RPMI7951 (cell line): Measurements from ENCODE around the gene DHX35. TPM values are rescaled to one million over a fixed set of nuclear protein-coding genes. Genes with fewer than 3 reads are reported as not detected.

Experiments
- DNase-seq: peaks from one replicate; pipeline ENCODE4 v3.0.0-alpha.2; 2012; ENCODE audit warnings: low read depth
- total RNA-seq: library from RNA; depleted of rRNA; stranded (reverse); fragments of >200 nt; shearing (Covaris generic); gene quantifications from 2 replicates; pipeline ENCODE4 v1.2.3, GENCODE V29; 2014; rRNA removed

The DHX35 gene
- 13.4 and 14.5 TPM in 2 replicates for total RNA-seq

- peak; percentile 97 for DNase-seq
Observed at GRCh38 chr20:38962044-38962927, at the start of gene DHX35. Gene DHX35 (plus strand): TSS chr20:38962344. CDS start chr20:38962368, 24 bp downstream.

GRCh38 chr20:38915355-38915754 lies 46.8 kb upstream of the DHX35 start:
- no peak for DNase-seq

- DNase-seq, result no peak
Observed at GRCh38 chr20:38917657-38918056, 44.5 kb upstream of the DHX35 start.

GRCh38 chr20:38918172-38918571 lies 44.0 kb upstream of the DHX35 start:
- no peak for DNase-seq

GRCh38 chr20:38919683-38920082 lies 42.5 kb upstream of the DHX35 start:
- no peak for DNase-seq

GRCh38 chr20:38920411-38920810 lies 41.7 kb upstream of the DHX35 start:
- DNase-seq, result no peak

GRCh38 chr20:38920851-38921250 lies 41.3 kb upstream of the DHX35 start:
- DNase-seq, result no peak

- DNase-seq, result no peak
Observed at GRCh38 chr20:38924718-38925117, 37.4 kb upstream of the DHX35 start.

GRCh38 chr20:38926142-38926933 lies 35.8 kb upstream of the DHX35 start, which contains the start of gene FAM83D:
Gene FAM83D (plus strand): TSS chr20:38926417. CDS start chr20:38926443, 26 bp downstream.
- DNase-seq, result peak; percentile 99

GRCh38 chr20:38926934-38927616 lies 35.1 kb upstream of the DHX35 start:
- DNase-seq, result peak; percentile 39

- peak; percentile 13 for DNase-seq
Observed at GRCh38 chr20:38927902-38928578, 34.1 kb upstream of the DHX35 start.

- DNase-seq, result no peak
Observed at GRCh38 chr20:38930242-38930569, 31.9 kb upstream of the DHX35 start.

GRCh38 chr20:38931984-38932383 lies 30.2 kb upstream of the DHX35 start:
- no peak for DNase-seq

GRCh38 chr20:38932457-38933120 lies 29.6 kb upstream of the DHX35 start:
- peak; percentile 59 for DNase-seq

- no peak for DNase-seq
Observed at GRCh38 chr20:38934530-38934929, 27.6 kb upstream of the DHX35 start.

- DNase-seq, result peak; percentile 34
Observed at GRCh38 chr20:38935285-38935684, 26.9 kb upstream of the DHX35 start.

GRCh38 chr20:38935967-38936407 lies 26.2 kb upstream of the DHX35 start:
- peak; percentile 15 for DNase-seq

GRCh38 chr20:38937000-38937399 lies 25.1 kb upstream of the DHX35 start:
- no peak for DNase-seq

GRCh38 chr20:38937978-38938473 lies 24.1 kb upstream of the DHX35 start:
- no peak for DNase-seq

GRCh38 chr20:38939686-38940085 lies 22.5 kb upstream of the DHX35 start:
- no peak for DNase-seq

GRCh38 chr20:38940644-38941043 lies 21.5 kb upstream of the DHX35 start:
- DNase-seq, result no peak
